ENCODE data around the gene USP40.

Gene USP40

GRCh38 chr2:233455491-233455890 lies 111.1 kb downstream of the USP40 start:
- no peak for DNase-seq

- DNase-seq, result no peak
Measured at GRCh38 chr2:233455006-233455405, 111.6 kb downstream of the USP40 start.

GRCh38 chr2:233453916-233454315 lies 112.7 kb downstream of the USP40 start:
- no peak for DNase-seq

- DNase-seq, result no peak
Measured at GRCh38 chr2:233453111-233453915, 113.3 kb downstream of the USP40 start.

- DNase-seq, result no peak
Measured at GRCh38 chr2:233451950-233452349, 114.6 kb downstream of the USP40 start.

GRCh38 chr2:233450864-233451575 lies 115.6 kb downstream of the USP40 start:
- DNase-seq, result no peak

- no peak for DNase-seq
Measured at GRCh38 chr2:233449921-233450863, 116.4 kb downstream of the USP40 start.

GRCh38 chr2:233449081-233449901 lies 117.3 kb downstream of the USP40 start:
- DNase-seq, result no peak

- no peak for DNase-seq
Measured at GRCh38 chr2:233448575-233448974, 118.0 kb downstream of the USP40 start.

- no peak for DNase-seq
Measured at GRCh38 chr2:233448220-233448559, 118.4 kb downstream of the USP40 start.

- no peak for DNase-seq
Measured at GRCh38 chr2:233447506-233448219, 118.9 kb downstream of the USP40 start.

GRCh38 chr2:233446606-233447305 lies 119.8 kb downstream of the USP40 start:
- no peak for DNase-seq

GRCh38 chr2:233446121-233446520 lies 120.5 kb downstream of the USP40 start:
- no peak for DNase-seq

GRCh38 chr2:233445152-233445830 lies 121.3 kb downstream of the USP40 start:
- DNase-seq, result no peak

- no peak for DNase-seq
Measured at GRCh38 chr2:233444501-233444900, 122.1 kb downstream of the USP40 start.

- DNase-seq, result peak; percentile 49 to 75 (median 66)
Measured at GRCh38 chr2:233443511-233444183, 122.9 kb downstream of the USP40 start.

GRCh38 chr2:233442028-233442310 lies 124.6 kb downstream of the USP40 start:
- no peak for DNase-seq

- no peak for DNase-seq
Measured at GRCh38 chr2:233441161-233442027, 125.2 kb downstream of the USP40 start.

- no peak for DNase-seq
Measured at GRCh38 chr2:233440714-233441113, 125.9 kb downstream of the USP40 start.
